HCT116 (cell line): ENCODE measurements around the gene TFCP2L1. TPM values are rescaled to one million over a fixed set of nuclear protein-coding genes. Genes with fewer than 3 reads are reported as not detected.

ENCODE experiments used
- ATAC-seq: fragments of 200-7000 bp; cut with Tn5 transposase; 2 replicates; pipeline ENCODE4 v1.9.1; 2020; ENCODE audit warnings: mild to moderate bottlenecking, moderate library complexity
- BruUV-seq: library from RNA; stranded (reverse); fragments of 400-500 nt; replicated peaks from 2 replicates; lab custom pipeline; 2021; lab: Mats Ljungman, UMichigan
- CTCF ChIA-PET: fragments of 300-600 bp; sonication (Branson Sonifier 250); formaldehyde crosslinking; loops from one replicate; lab custom pipeline; 2021; ENCODE audit warnings: antibody characterized with exemption; lab: Charles Lee
- POLR2A ChIA-PET: fragments of 300-600, 350-600 bp; sonication (Branson Sonifier 250); formaldehyde crosslinking; loops from one replicate; lab custom pipeline; 2021; ENCODE audit warnings: antibody characterized with exemption; lab: Charles Lee
- RAD21 ChIA-PET, 2 experiments: fragments of 300-600 bp; sonication (Branson Sonifier 250); formaldehyde crosslinking; loops; one replicate each; lab custom pipeline; 2023; ENCODE audit warnings: low total read pairs in 2 of 2; ENCODE audit not compliant: uncharacterized antibody in 2 of 2, unreplicated experiment in 2 of 2, low non-redundant PET in 1 of 2; lab: Charles Lee
- DNase-seq: peaks from one replicate; pipeline ENCODE4 v3.0.0-alpha.2; 2010; ENCODE audit warnings: low read depth, low spot score
- H2AFZ ChIP-seq: fragments of 200-600 bp; shearing (Covaris generic), sonication (generic); 2 replicates; pipeline ENCODE4 v1.6.1; 2017; ENCODE audit warnings: low read depth, mixed run types, mixed read lengths, antibody characterized with exemption, low read length; ENCODE audit not compliant: poor library complexity, severe bottlenecking
- H3K27ac ChIP-seq: 2 replicates; pipeline ENCODE4 v1.5.1; 2012; ENCODE audit warnings: low read depth, low read length
- H3K27me3 ChIP-seq: fragments of 200-600 bp; sonication (generic); 2 replicates; pipeline ENCODE4 v1.6.1; 2016; ENCODE audit warnings: mixed run types, low read length, mixed read lengths; ENCODE audit not compliant: insufficient read depth
- H3K36me3 ChIP-seq, 2 experiments: fragments of 200-500 bp in 1 of 2; fragments of 200-600 bp in 1 of 2; sonication (Bioruptor generic) in 1 of 2; sonication (generic) in 1 of 2; 2 replicates each; pipeline versions ENCODE4 v1.5.1 to v1.6.1; 2014 to 2016; ENCODE audit warnings: low read length in 2 of 2, inconsistent platforms in 1 of 2, mixed read lengths in 1 of 2, mixed run types in 1 of 2; ENCODE audit not compliant: insufficient read depth in 2 of 2, control insufficient read depth in 1 of 2
- H3K4me1 ChIP-seq, 2 experiments: fragments of 200-600 bp in 1 of 2; sonication (generic) in 1 of 2; 2 replicates each; pipeline versions ENCODE4 v1.5.1 to v1.6.1; 2012 to 2017; ENCODE audit warnings: low read length in 2 of 2, inconsistent platforms in 1 of 2, mild to moderate bottlenecking in 1 of 2, mixed read lengths in 1 of 2, mixed run types in 1 of 2, moderate library complexity in 1 of 2; ENCODE audit not compliant: insufficient read depth in 2 of 2, control insufficient read depth in 1 of 2
- H3K4me2 ChIP-seq: fragments of 200-600 bp; sonication (generic); 2 replicates; pipeline ENCODE4 v1.6.1; 2017; ENCODE audit warnings: mixed run types, low read length, mixed read lengths
- H3K4me3 ChIP-seq, 2 experiments: fragments of 200-600 bp in 1 of 2; sonication (generic) in 1 of 2; replicated peaks in 1 of 2; 2 replicates each; pipeline ENCODE4 v1.5.1; 2011 to 2016; ENCODE audit warnings: low read length in 2 of 2, control low read depth in 1 of 2, low read depth in 1 of 2, mild to moderate bottlenecking in 1 of 2, mixed read lengths in 1 of 2, mixed run types in 1 of 2
- H3K79me2 ChIP-seq: fragments of 200-600 bp; sonication (generic); 2 replicates; pipeline ENCODE4 v1.6.1; 2017; ENCODE audit warnings: mild to moderate bottlenecking, mixed run types, low read length, moderate library complexity, mixed read lengths; ENCODE audit not compliant: insufficient read depth
- H3K9ac ChIP-seq: fragments of 200-600 bp; sonication (generic); 2 replicates; pipeline ENCODE4 v1.6.1; 2016; ENCODE audit warnings: low read length, mixed read lengths
- H3K9me2 ChIP-seq: fragments of 200-600 bp; sonication (generic), shearing (Covaris generic); 2 replicates; pipeline ENCODE4 v1.6.1; 2017; ENCODE audit warnings: mixed run types, mild to moderate bottlenecking, moderate library complexity; ENCODE audit not compliant: insufficient read depth
- H3K9me3 ChIP-seq, 2 experiments: fragments of 200-500 bp in 1 of 2; fragments of 200-600 bp in 1 of 2; sonication (Bioruptor generic) in 1 of 2; sonication (generic) in 1 of 2; 2 replicates each; pipeline ENCODE4 v1.6.1; 2014 to 2017; ENCODE audit warnings: low read length in 2 of 2, mixed read lengths in 2 of 2, inconsistent platforms in 1 of 2, low read depth in 1 of 2, mild to moderate bottlenecking in 1 of 2, mixed run types in 1 of 2, moderate library complexity in 1 of 2; ENCODE audit not compliant: control insufficient read depth in 1 of 2, insufficient read depth in 1 of 2
- H4K20me1 ChIP-seq: fragments of 200-600 bp; sonication (generic), shearing (Covaris generic); 2 replicates; pipeline ENCODE4 v1.6.1; 2017; ENCODE audit warnings: mixed run types, mild to moderate bottlenecking, moderate library complexity; ENCODE audit not compliant: insufficient read depth
- CBX3 ChIP-seq: IDR thresholded peaks from 2 replicates; pipeline ENCODE4 v1.6.1; 2012; ENCODE audit warnings: low read depth
- ELF1 ChIP-seq: IDR thresholded peaks from 2 replicates; pipeline ENCODE4 v1.6.1; 2012; ENCODE audit warnings: low read depth, borderline replicate concordance
- EZH2 ChIP-seq: fragments of 200-600 bp; sonication (generic); IDR thresholded peaks from 2 replicates; pipeline ENCODE4 v1.6.1; 2017; ENCODE audit warnings: antibody characterized with exemption, mixed run types
- RAD21 ChIP-seq: IDR thresholded peaks from 2 replicates; pipeline ENCODE4 v1.6.1; 2012; ENCODE audit warnings: low read depth, mild to moderate bottlenecking
- SIN3A ChIP-seq: IDR thresholded peaks from 2 replicates; pipeline ENCODE4 v1.6.1; 2012; ENCODE audit warnings: low read depth
- TCF7L2 ChIP-seq: IDR thresholded peaks from 2 replicates; pipeline ENCODE4 v1.7.0; 2011; ENCODE audit warnings: borderline replicate concordance, inconsistent platforms; ENCODE audit not compliant: insufficient read depth, insufficient read length; ENCODE audit errors: extremely low read depth
- ZNF274 ChIP-seq: fragments of 200-500 bp; sonication (Bioruptor generic); IDR thresholded peaks from 2 replicates; pipeline ENCODE4 v1.6.1; 2014; ENCODE audit warnings: mild to moderate bottlenecking, low read depth, low read length, inconsistent platforms
- intact Hi-C: fragments of 100-400 bp; cut with micrococcal nuclease; formaldehyde crosslinking; loops from 2 replicates; pipeline ENCODE4 v1.10.0; 2022
- total RNA-seq: library from RNA; stranded (reverse); gene quantifications from one replicate; pipeline ENCODE4 v1.2.1, GENCODE V29; 2021; ENCODE audit not compliant: unreplicated experiment
- TF ChIP-seq, protein P1 (sequence below): IDR thresholded peaks from 2 replicates; pipeline ENCODE4 v1.6.1; 2012
- TF ChIP-seq, protein P2 (sequence below): IDR thresholded peaks from 2 replicates; pipeline ENCODE4 v1.6.1; 2012; ENCODE audit warnings: low read depth
- TF ChIP-seq, protein P3 (sequence below), 3 experiments: fragments of 200-600 bp in 1 of 3; sonication (generic) in 1 of 3; IDR thresholded peaks in 2 of 3; conservative IDR thresholded peaks in 1 of 3; 2 replicates each; pipeline ENCODE4 v1.5.1; 2012 to 2017; ENCODE audit warnings: low read depth in 2 of 3, low read length in 2 of 3, antibody characterized with exemption in 1 of 3, borderline replicate concordance in 1 of 3, control low read depth in 1 of 3, mild to moderate bottlenecking in 1 of 3, mixed read lengths in 1 of 3, mixed run types in 1 of 3, moderate library complexity in 1 of 3; ENCODE audit not compliant: insufficient read depth in 1 of 3
- TF ChIP-seq, protein P4 (sequence below): IDR thresholded peaks from 2 replicates; pipeline ENCODE4 v1.6.1; 2011; ENCODE audit warnings: mild to moderate bottlenecking, low read length, moderate library complexity; ENCODE audit not compliant: insufficient replicate concordance; ENCODE audit errors: extremely low read depth

The TFCP2L1 gene
- total RNA-seq, 1 experiment from 2014 or later, result 8.4 TPM

DNA sequence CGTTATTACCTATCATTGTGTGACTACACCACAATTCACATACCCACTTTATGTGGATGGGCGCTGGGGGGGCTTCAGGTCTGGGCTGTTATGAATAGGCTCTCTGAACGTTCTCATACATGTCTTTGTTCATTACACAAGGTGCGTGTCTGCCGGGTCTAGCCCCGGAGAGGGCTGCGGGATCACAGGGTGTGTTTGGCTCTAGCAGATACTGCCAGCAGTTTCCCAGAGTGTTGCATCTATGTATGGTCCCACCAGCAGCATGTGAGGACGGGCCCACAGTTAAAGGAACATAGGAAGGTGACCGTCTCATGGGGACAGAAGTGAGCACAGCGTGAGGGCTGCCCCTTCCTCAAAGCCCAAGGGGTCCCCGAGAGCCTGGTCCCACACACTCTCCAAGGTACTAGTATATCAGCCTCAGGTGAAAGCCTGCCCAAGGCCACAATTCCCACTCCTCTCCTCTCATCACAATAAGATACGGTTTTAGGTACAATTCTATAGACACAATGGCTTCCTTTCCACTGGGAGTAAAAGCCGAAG is 48.8 kb downstream of the TFCP2L1 start:
- POLR2A ChIA-PET, result no interaction called here
- no TSS peak for BruUV-seq
- RAD21 ChIA-PET, result no interaction called here
- Histone ChIP-seq H3K79me2 (no peaks in the 10 kb centered on the region), H3K4me3 (no peak overlapping the region), H3K9ac (no peak overlapping the region), H3K9me2 (no peaks in the 10 kb centered on the region), H2AFZ (no peak overlapping the region), H4K20me1 (no peaks in the 10 kb centered on the region), H3K9me3 (no peaks in the 10 kb centered on the region), H3K27me3 (no peaks in the 10 kb centered on the region), H3K36me3 (no peaks in the 10 kb centered on the region), H3K4me1 (peaks cover 0 to 9% of the 10 kb centered on the region in 2 experiments; a peak in 2 of 4 replicates), H3K27ac (no peak overlapping the region), H3K4me2 (no peak overlapping the region)
- ATAC-seq, result no peak
- intact Hi-C loops, result no loop called here
- CTCF ChIA-PET, result no interaction called here
- no peak for TF ChIP-seq CBX3
- TF ChIP-seq EZH2, result no peak
- TF ChIP-seq, protein P1, sequence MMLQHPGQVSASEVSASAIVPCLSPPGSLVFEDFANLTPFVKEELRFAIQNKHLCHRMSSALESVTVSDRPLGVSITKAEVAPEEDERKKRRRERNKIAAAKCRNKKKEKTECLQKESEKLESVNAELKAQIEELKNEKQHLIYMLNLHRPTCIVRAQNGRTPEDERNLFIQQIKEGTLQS, result no peak
- no peak for DNase-seq

DNA sequence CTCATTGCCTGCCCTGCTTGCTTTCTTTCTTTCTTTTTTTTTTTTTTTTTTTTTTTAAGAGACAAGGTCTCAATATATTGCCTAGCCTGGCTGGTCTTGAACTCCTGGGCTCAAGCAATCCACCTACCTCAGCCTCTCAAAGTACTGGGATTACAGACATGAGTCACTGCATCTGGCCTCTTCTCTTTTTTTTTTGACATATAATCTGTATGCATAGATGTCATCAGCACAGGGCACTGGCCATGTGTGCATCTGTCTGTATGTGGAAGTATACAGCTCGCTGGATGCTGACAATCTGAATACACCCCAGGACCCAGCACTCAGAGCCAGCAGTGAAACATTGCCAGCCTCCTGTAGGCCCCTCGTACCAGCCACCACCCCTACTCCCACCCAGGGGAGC is 49.5 kb downstream of the TFCP2L1 start:
- RAD21 ChIA-PET, result no interaction called here
- Histone ChIP-seq H3K4me1 (peaks cover 0 to 9% of the 10 kb centered on the region in 2 experiments; a peak in 2 of 4 replicates), H4K20me1 (no peaks in the 10 kb centered on the region), H3K36me3 (no peaks in the 10 kb centered on the region), H3K4me2 (no peak overlapping the region), H3K27ac (no peak overlapping the region), H3K9me2 (no peaks in the 10 kb centered on the region), H3K9ac (no peak overlapping the region), H3K27me3 (no peaks in the 10 kb centered on the region), H3K79me2 (no peaks in the 10 kb centered on the region), H3K4me3 (no peak overlapping the region), H2AFZ (no peak overlapping the region), H3K9me3 (no peaks in the 10 kb centered on the region)
- ATAC-seq (no peak), DNase-seq (no peak)
- no TSS peak for BruUV-seq
- CTCF ChIA-PET, result no interaction called here
- POLR2A ChIA-PET, result no interaction called here
- intact Hi-C loops, result no loop called here
- no peak for TF ChIP-seq RAD21
- TF ChIP-seq, protein P2, sequence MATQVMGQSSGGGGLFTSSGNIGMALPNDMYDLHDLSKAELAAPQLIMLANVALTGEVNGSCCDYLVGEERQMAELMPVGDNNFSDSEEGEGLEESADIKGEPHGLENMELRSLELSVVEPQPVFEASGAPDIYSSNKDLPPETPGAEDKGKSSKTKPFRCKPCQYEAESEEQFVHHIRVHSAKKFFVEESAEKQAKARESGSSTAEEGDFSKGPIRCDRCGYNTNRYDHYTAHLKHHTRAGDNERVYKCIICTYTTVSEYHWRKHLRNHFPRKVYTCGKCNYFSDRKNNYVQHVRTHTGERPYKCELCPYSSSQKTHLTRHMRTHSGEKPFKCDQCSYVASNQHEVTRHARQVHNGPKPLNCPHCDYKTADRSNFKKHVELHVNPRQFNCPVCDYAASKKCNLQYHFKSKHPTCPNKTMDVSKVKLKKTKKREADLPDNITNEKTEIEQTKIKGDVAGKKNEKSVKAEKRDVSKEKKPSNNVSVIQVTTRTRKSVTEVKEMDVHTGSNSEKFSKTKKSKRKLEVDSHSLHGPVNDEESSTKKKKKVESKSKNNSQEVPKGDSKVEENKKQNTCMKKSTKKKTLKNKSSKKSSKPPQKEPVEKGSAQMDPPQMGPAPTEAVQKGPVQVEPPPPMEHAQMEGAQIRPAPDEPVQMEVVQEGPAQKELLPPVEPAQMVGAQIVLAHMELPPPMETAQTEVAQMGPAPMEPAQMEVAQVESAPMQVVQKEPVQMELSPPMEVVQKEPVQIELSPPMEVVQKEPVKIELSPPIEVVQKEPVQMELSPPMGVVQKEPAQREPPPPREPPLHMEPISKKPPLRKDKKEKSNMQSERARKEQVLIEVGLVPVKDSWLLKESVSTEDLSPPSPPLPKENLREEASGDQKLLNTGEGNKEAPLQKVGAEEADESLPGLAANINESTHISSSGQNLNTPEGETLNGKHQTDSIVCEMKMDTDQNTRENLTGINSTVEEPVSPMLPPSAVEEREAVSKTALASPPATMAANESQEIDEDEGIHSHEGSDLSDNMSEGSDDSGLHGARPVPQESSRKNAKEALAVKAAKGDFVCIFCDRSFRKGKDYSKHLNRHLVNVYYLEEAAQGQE, result no peak
- TF ChIP-seq ELF1, result no peak
- no peak for TF ChIP-seq ZNF274
- TF ChIP-seq, protein P3, sequence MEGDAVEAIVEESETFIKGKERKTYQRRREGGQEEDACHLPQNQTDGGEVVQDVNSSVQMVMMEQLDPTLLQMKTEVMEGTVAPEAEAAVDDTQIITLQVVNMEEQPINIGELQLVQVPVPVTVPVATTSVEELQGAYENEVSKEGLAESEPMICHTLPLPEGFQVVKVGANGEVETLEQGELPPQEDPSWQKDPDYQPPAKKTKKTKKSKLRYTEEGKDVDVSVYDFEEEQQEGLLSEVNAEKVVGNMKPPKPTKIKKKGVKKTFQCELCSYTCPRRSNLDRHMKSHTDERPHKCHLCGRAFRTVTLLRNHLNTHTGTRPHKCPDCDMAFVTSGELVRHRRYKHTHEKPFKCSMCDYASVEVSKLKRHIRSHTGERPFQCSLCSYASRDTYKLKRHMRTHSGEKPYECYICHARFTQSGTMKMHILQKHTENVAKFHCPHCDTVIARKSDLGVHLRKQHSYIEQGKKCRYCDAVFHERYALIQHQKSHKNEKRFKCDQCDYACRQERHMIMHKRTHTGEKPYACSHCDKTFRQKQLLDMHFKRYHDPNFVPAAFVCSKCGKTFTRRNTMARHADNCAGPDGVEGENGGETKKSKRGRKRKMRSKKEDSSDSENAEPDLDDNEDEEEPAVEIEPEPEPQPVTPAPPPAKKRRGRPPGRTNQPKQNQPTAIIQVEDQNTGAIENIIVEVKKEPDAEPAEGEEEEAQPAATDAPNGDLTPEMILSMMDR (IDR thresholded peaks at IDR 0.05 in 2 of 3, conservative IDR thresholded peaks at IDR 0.05 in 1 of 3; ENCODE audit: borderline replicate concordance in 1 of 3, insufficient read depth in 1 of 3, low read depth in 2 of 3, low read length in 2 of 3), result no peak
- TF ChIP-seq, protein P4, sequence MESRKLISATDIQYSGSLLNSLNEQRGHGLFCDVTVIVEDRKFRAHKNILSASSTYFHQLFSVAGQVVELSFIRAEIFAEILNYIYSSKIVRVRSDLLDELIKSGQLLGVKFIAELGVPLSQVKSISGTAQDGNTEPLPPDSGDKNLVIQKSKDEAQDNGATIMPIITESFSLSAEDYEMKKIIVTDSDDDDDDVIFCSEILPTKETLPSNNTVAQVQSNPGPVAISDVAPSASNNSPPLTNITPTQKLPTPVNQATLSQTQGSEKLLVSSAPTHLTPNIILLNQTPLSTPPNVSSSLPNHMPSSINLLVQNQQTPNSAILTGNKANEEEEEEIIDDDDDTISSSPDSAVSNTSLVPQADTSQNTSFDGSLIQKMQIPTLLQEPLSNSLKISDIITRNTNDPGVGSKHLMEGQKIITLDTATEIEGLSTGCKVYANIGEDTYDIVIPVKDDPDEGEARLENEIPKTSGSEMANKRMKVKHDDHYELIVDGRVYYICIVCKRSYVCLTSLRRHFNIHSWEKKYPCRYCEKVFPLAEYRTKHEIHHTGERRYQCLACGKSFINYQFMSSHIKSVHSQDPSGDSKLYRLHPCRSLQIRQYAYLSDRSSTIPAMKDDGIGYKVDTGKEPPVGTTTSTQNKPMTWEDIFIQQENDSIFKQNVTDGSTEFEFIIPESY, result no peak
- TF ChIP-seq TCF7L2, result no peak
- no peak for TF ChIP-seq EZH2
- TF ChIP-seq SIN3A, result no peak
